Left kidney (tissue), 8 donors: ENCODE measurements around the gene SLA2. TPM values are rescaled to one million over a fixed set of nuclear protein-coding genes. Genes with fewer than 3 reads are reported as not detected.
"Not testable (repeated sequence)": the region's sequence is repeated elsewhere in the genome, so short reads cannot be mapped to it uniquely, and the experiment has no call there.

Source experiments
- DNase-seq: peaks from one replicate; pipeline ENCODE4 v3.0.0-alpha.2; 2013
- long read RNA-seq, 8 donors: transcript quantifications; one replicate each; lab custom pipeline, GENCODE V29; 2026
- polyA plus RNA-seq: library from polyadenylated mRNA; unstranded; fragments of 120-200 nt; gene quantifications from one replicate; pipeline ENCODE4 v1.2.1, GENCODE V29; 2013; ENCODE audit not compliant: insufficient read length

Gene SLA2, protein sequence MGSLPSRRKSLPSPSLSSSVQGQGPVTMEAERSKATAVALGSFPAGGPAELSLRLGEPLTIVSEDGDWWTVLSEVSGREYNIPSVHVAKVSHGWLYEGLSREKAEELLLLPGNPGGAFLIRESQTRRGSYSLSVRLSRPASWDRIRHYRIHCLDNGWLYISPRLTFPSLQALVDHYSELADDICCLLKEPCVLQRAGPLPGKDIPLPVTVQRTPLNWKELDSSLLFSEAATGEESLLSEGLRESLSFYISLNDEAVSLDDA
- 0.18 TPM for polyA plus RNA-seq
- long read RNA-seq, donor 1, result 0 reads
- long read RNA-seq, donor 2, result 0 reads
- long read RNA-seq, donor 3, result 0 reads
- long read RNA-seq, donor 4, partial matches to known transcripts, result 101 of 113 reads
- long read RNA-seq, donor 4, other reads (novel, unspliced or antisense), result 12 of 113 reads
- long read RNA-seq, donor 5, partial matches to known transcripts, result 193 of 194 reads
- long read RNA-seq, donor 5, other reads (novel, unspliced or antisense), result 0 of 194 reads
- long read RNA-seq, donor 6, result 0 reads
- long read RNA-seq, donor 7, result 0 reads
- long read RNA-seq, donor 8, result 0 reads

DNA sequence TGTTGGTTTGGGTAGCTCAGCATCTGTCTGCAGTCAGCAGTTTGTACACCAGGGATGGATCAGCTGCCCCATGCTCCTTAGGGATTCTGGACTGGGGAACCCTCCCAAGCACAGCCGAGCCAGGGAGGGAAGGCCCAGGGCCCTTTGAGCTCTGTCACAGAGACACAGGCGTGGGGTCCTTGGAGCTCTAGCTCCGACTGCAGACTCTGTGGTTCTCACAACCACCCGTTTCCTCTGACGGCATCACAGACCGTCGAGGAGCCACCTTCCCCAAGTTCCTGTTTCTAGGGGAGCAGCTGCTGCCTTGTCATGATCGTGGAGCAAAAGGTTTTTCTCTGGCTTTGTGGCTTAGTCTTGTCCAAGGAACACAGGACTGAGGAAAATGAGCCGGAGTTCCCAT, at the start of gene SLA2:
SLA2 (minus strand) TSS at position 199 of the 400 bp plus-strand sequence. CDS start 4,861 bp downstream, outside the sequence.
- no peak for DNase-seq

DNA sequence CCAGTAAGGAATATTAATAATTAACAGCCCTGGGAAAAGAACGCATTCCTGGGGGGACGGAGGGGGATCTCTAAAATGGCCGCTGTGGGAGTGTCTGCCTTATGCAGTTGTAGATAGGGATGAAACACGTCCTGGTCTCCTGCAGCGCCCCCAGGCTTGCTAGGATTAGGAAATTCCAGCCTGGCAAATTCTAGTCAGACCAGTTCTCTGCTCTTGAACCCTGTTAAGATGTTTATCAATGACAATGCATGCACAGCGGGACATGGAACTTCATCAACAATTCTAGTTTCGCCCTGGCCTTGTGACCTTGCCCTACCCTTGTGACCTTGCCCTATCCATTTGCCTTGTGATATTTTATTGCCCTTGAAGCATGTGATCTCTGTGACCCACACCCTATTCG, 49.5 kb upstream of the SLA2 start:
- DNase-seq, result not testable (repeated sequence)

DNA sequence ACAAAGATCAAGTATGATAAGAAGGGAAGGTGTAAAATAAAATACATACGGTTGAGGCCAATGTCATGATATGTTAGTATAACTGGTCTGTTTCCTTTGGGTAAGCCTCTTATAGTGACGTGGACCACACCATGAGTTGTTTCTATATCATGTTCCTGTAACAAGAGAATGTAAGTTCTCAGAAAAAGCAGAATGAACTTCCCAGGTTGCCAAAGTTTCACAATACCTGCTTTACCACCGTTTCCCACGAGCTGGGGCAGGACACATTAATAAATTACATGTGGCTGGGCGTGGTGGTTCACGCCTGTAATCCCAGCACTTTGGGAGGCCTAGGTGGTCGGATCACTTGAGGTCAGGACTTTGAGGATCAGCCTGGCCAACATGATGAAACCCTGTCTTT, 42.6 kb upstream of the SLA2 start:
- no peak for DNase-seq

DNA sequence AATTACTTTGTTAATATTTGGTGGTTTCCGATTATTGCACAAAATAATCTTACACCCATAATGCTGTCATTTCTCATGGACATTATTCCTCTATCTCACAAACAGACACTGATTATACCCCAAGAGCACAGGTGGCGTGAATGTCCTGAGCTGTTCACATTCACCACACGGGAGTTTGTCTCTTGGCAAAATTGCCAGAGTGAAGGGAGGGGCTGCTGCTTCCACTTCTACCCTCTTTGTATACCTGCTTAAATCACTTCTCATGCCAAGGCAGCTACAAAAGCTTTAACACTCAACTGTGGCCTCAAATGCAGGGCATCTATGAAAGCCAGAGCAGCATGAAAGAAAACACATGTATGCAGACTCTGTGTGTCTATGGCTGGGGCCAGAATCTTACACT, 41.9 kb upstream of the SLA2 start:
- no peak for DNase-seq

DNA sequence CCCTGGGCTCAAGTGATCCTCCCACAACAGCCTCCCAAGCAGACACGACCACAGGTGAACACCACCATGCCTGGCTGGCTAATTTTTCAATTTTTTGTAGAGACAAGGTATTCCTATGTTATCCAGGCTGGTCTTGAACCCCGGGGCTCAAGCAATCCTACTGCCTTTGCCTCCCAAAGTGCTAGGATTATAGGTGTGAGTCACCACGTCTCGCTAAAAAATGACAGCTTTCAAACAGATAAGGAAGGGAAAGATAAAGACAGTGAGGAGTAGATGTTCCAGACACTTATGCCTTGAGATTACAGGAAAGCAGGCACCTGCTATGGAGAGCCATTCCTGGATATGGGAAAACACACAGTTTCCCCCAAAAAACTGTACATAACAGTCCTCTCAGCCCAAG, 40.9 kb upstream of the SLA2 start:
- no peak for DNase-seq

DNA sequence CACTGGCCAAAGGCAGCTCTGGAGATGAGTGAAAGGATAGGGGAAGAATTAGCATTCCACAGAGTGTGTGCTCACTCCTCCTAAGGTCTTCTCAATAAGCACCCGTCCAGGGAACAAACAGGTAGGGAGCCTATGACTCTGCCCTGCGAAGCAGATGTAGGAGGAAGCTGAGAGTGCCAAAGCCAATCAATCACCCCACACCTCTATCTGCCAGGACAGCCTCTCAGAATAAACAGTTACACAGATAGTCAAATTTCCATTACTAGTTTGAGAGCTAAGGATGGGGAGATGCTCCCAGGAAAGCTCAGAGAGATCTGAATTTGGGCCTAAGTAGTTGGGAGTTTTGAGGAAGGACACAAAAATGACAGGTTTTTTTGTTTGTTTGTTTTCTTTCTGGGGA, 40.5 kb upstream of the SLA2 start:
- DNase-seq, result no peak

DNA sequence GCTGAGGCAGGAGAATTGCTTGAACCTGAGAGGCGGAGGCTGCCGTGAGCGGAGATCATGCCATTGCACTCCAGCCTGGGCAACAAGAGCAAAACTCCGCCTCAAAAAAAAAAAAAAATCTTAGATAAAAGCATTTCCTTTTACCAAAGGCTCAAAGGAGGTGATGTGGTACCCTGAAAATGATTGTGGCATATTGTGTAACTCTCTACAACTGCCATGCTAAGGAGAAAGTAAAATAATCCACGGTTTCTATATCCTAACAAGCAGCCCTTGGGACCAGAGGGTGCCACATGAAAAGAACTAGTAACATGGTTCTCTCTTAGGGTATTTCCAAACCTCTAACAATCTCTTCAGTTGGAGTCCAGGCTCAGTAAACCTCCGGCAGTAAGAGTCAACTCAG, 38.8 kb upstream of the SLA2 start:
- no peak for DNase-seq

DNA sequence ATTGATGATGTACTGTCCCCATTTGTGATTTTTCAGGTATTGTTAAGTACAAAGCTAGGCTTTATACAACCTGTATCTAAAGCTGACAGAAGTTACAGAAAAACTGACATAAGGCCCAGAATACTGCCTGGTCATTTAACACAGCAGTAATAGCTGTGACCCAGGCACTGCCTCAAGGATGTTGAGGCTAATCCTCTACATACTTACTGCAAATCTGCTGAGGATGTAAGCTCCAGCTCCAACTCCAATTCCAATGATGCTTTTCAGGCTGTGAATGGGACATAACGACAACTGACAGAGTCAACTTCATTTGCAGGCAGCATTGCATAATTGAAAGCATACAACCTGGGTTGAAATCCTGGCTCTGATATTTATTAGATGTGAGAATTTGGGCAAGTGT, 36.3 kb upstream of the SLA2 start:
- no peak for DNase-seq

DNA sequence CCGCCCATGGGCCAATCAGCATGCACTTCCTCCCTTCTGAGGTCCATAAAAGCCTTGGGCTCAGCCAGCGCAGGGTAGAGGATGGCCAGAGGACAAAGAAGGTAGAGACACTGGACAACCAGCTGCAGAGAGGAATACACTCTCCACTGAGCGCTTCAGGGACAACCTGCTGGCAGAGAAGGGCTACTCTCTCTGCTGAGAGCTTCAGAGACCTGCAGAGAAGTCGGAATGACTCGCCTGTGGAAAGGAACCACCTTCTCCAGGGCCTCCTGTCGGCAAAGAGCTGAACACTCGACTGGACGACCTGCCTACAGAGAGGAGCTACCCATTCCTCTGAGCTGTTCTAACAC, 31.4 kb upstream of the SLA2 start:
- no peak for DNase-seq

DNA sequence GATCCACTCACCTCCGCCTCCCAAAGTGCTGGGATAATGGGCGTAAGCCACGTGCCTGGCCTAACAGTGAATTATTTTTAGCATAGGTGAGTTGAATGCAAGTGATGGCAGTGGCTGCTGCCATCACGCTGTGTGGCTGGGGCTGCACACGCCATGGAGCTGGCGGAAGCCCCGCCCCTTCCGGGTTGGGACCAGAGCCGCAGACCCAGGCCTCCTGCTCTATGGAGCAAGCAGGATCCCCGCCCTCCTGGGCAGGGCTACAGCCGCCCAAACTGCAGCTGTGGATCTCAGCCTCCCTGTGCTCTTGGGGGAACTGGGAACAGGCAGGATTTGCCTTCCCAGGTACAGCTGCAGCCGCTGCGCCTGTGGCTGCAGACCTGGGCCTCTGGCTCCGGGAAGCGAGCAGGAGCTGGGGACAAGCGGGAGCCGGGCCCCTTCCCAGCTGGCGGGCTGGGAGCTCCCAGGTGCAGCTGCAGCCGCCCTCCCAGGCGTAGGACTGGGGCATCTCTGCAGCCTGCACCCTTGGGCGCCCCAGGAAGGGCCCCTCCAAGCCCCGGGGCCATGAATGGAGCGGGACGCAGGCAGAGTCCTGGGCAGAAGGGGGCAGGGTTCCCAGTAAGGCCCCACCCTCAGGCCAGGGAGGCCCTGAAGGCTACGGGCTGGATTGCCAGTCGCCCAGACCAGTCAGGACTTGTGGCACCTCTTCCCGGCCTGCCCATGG, 30.9 kb upstream of the SLA2 start:
- DNase-seq, result no peak

DNA sequence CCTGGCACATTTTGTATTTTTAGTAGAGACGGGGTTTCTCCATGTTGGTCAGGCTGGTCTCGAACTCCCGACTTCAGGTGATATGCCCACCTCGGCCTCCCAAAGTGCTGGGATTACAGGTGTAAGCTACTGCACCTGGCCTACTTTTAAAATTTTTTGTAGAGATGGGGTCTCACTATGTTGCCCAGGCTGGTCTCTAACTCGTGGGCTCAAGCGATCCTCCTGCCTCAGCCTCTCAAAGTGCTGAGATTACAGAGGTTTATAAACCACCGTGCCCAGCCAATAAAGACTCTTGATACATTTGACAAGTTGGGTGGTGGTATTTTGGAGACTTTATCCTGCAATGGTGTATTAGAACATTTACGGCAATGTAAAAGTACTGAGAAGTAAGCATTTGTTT, 29.5 kb upstream of the SLA2 start:
- not testable (repeated sequence) for DNase-seq

DNA sequence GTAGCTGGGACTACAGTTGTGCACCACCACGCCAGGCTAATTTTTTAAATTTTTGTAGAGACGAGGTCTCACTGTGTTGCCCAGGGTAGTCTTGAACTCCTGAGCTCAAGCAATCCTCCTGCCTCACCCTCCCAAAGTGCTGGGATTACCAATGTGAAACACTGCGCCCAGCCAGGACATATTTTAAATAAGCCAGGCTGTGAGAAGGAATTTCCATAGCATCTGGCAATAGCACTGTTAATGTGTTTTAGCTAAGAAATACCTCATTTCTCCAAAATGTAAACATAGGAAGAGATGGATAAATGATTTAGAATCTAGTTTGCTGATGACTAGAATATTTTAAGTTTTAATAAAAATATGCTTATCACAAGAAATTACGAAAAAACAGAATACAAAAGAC, 27.0 kb upstream of the SLA2 start:
- no peak for DNase-seq

DNA sequence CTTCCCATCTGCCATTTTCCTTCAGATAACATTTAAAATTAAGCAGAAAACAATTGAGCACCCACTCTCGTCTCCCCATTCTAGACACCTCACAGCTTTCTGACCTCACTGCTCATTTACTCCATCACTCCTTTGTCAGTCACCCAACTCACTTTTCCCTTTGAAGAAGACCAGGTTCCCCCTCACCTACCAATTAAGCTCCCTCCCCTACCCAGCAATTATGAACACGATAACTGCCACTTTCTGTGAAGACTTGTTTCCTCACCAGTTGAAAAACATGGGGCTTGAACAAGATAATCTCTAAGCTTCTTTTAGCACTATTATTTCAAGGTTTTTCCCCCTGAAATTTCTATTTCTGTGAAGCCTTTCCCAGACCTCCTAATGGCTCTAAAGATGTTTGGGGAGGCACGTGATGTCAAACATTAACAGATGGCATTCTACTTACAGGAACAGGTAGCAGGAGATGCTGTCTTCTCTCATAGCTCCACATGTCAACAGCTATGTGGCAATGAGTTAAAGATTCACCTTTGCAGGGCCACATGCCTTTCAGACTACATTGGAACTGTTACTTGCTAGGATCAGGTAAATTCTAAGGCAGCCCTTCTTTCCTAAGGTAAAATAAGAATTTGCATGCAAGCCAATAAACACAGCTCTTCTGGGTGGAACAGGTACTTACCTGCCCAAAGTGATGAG, 24.8 kb upstream of the SLA2 start:
- DNase-seq, result no peak

DNA sequence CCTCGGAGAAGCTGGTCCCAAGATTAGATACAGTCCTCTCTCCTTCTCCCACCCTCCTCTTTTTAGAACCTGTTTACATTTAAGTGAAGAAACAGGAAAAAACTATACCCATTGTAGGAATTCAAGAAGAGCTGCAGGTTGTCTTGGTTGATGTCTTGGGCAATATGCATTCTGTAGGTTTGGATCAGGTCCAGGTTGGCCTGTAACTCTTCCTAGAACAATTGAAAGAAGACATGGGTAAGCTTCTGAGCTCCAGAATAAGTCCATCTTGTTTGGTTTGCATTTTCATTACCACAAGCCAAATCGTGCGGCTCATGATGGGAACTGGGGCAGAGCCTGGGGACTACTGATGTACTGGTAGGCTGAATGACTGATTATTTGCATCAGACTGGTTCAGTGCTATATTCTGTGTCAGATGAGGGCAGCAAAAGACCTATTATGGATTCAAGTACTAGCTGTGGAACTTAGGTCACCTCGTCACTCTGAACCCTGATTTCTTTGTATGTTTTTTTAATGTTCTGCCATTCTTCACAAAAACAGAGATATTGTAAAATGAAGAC, 20.3 kb upstream of the SLA2 start:
- no peak for DNase-seq

DNA sequence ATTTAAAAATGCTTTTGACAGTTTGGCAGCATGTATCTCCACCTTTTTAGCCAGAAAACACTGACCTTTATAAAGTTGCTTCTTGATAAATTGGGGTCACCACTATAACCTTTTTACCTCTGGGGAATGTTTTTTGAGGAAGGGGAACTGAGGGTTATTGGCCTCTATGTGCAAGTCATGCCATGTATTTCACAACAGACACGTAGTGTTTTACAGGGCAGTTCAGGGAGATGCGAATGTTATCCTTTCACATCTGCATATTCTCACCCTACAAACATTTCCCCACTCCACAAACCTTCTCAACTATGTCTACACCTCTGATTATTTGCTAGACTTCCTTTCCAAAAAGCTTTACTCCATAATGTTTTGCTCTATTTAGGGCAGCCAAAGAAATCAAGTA, 17.0 kb upstream of the SLA2 start:
- DNase-seq, result no peak

DNA sequence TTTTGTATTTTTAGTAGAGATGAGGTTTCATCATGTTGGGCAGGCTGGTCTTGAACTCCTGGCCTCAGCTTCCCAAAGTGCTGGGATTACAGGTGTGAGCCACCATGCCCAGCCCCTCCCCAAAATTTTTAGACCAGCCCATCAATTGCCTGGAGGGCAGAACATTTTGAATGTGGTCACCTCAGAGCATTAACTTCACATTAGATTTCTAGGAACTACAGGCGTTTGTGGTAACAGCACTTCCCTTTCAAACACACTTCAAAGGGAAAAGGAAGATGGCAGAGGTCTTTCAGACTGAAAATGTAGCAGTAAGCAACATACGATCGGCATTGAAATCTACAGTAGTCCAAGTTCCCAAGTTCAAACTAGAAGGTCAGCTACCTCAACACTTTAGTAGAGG, 12.3 kb upstream of the SLA2 start:
- DNase-seq, result no peak

DNA sequence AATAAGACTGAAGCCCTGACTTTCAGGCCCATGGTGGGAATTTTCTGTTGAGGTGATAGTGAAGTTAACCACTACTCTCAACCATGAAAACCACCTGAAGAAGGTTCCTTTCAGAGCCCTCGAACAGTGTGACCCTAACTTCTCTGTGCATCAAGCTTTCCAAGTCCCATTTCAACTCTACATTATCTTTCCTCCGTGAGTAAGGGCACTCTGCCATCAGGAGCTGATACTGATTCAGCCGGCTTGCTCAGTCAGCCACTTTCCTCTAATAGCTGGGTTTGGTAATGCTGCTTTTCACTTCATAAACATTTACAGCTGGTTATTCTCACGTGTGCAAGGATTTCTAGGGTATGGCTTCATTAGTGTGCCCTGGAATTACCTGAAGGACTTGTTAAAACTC, 10.7 kb upstream of the SLA2 start:
- DNase-seq, result no peak

DNA sequence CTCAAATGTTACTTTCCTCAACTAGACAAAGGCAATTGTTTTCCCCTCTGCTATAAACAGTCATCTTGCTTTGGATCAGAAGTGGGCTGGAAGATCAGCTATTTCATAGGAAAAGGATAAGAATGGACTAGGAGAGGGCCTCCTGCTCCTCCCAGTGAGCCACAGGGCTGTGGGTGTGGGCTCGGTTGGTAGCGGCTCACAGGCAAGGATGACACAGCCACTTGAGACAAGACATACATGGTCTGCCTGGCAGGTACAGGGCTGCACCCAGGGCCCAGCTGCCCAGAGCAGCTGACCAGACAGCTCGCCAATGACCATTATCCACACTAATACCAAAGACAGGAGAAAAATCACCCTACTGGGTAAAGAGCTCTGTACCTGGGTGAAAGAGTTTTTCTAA, 9.0 kb upstream of the SLA2 start:
- DNase-seq, result no peak

DNA sequence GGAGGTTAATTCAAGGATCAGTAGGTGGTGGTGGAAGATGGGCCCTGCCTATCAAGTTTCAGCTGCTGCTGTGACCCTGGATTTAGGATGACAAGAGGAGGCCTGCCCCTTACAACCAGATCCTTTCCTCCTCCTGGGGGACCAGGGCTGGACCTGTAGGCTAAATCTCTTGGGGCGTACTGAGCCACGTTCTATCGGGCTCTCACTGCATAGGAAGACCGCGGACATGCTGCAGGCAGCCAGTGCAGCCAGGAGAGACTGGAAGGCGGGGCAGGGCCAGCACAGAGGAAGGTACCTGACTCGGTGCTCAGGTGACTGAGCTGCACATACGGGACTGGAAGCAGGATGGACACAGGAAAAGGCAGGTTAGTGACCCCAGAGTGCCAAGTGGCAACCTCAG, 8.5 kb upstream of the SLA2 start:
- DNase-seq, result no peak

DNA sequence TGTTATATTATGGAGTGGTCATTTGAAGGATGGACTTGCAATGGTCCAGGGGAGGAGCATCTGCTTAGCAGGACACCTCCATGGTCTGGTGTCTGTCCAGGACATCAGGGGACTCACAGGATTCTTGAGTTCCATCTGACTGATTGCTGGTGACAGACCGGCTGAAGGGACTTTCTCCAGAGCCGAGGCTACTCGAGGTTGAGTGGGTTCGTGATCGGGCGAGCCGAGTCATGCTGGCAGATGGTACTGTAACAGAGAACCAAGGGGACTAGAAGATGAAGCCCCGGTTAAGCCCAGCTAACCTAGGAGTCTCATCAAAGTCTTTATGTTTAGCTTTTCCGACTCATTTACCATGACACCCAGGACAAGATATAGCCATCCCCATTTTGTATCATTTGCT, 7.5 kb upstream of the SLA2 start:
- no peak for DNase-seq

DNA sequence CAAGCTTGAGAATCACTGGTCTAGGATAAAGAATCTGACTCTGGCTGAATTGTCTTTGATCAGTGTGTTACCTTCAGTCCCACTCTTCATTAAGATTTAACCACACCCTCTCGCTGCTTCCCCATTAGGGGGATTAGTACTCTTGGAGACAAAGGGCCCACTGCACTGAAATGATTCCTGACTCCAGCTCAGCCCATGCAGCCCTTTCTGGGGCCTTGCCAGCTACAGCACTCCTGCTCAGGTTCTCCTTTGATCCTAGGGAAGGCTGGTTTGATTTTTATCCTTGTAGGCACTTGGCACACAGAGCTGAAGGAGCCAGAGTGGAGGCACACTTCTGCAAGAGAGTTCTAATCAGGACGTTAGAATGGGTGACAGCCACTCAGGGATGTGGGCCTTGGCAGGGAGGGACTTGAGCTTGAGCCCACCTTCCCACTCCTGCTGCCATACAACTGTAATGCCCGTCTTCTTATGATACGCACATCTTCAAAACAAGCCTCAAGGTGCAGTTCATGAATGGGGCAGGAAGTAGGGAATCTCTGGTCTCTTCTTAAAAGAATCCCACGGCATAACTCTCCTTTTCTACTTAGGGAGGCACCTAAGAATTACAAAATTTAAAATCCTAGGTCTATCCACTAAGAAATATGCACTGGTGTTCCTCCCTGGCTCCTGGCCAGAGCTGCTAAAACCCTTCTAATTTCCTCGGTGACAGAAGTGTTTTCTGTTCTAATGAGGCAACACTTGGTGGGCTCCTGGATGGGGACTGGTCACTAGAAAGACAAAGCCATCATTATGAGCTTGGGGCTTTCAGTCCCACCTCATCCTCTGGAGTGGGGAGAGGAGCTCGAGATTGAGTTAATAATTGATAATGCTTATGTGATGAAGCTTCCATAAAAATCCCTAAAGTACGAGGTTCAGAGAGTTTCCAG, 1.5 kb upstream of the SLA2 start:
- no peak for DNase-seq
